ENCODE data around the gene DAPK2.

DNA sequence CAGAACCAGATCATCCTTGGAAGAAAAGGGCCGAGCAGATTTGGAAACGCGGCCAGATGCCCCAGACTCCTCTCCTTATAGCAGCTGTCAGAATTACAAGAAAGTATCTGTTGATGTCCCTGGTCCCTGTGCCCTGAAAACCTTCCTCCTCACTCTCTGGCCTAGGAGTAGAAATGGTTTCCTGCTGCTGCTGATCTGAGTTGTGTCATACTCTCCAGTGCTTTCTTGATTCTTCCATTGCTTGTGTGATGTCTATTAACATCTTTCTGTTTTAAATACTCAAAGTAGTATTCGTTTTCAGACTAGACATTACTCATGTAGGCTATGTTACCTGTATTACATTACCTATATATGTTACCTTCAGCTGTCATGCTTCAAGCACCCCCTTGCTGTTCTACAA is 185.7 kb downstream of the DAPK2 start:
- TF ChIP-seq, protein P1, sequence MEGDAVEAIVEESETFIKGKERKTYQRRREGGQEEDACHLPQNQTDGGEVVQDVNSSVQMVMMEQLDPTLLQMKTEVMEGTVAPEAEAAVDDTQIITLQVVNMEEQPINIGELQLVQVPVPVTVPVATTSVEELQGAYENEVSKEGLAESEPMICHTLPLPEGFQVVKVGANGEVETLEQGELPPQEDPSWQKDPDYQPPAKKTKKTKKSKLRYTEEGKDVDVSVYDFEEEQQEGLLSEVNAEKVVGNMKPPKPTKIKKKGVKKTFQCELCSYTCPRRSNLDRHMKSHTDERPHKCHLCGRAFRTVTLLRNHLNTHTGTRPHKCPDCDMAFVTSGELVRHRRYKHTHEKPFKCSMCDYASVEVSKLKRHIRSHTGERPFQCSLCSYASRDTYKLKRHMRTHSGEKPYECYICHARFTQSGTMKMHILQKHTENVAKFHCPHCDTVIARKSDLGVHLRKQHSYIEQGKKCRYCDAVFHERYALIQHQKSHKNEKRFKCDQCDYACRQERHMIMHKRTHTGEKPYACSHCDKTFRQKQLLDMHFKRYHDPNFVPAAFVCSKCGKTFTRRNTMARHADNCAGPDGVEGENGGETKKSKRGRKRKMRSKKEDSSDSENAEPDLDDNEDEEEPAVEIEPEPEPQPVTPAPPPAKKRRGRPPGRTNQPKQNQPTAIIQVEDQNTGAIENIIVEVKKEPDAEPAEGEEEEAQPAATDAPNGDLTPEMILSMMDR (conservative IDR thresholded peaks at IDR 0.05; ENCODE audit: low read depth, low read length) = no peak
- TF ChIP-seq RFX5 (IDR thresholded peaks at IDR 0.05; ENCODE audit: low read depth, low read length) (no peak), POLR2A (IDR thresholded peaks at IDR 0.05; ENCODE audit: low read depth, low read length) (no peak), RCOR1 (IDR thresholded peaks at IDR 0.05; ENCODE audit: insufficient replicate concordance, low read length) (no peak), MAFK (IDR thresholded peaks at IDR 0.05; ENCODE audit: low read depth, low read length) (no peak), MXI1 (IDR thresholded peaks at IDR 0.05; ENCODE audit: borderline replicate concordance, low read depth, low read length) (no peak), NFE2L2 (IDR thresholded peaks at IDR 0.05; ENCODE audit: low read depth, low read length) (no peak), MAZ (IDR thresholded peaks at IDR 0.05; ENCODE audit: borderline replicate concordance, low read depth, low read length) (no peak), SMC3 (IDR thresholded peaks at IDR 0.05; ENCODE audit: low read depth, low read length) (no peak), BHLHE40 (IDR thresholded peaks at IDR 0.05; ENCODE audit: low read depth, low read length) (no peak)
- TF ChIP-seq, protein P2, sequence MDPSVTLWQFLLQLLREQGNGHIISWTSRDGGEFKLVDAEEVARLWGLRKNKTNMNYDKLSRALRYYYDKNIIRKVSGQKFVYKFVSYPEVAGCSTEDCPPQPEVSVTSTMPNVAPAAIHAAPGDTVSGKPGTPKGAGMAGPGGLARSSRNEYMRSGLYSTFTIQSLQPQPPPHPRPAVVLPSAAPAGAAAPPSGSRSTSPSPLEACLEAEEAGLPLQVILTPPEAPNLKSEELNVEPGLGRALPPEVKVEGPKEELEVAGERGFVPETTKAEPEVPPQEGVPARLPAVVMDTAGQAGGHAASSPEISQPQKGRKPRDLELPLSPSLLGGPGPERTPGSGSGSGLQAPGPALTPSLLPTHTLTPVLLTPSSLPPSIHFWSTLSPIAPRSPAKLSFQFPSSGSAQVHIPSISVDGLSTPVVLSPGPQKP (IDR thresholded peaks at IDR 0.05; ENCODE audit: borderline replicate concordance, low read depth, low read length) = no peak
- TF ChIP-seq, protein P3, sequence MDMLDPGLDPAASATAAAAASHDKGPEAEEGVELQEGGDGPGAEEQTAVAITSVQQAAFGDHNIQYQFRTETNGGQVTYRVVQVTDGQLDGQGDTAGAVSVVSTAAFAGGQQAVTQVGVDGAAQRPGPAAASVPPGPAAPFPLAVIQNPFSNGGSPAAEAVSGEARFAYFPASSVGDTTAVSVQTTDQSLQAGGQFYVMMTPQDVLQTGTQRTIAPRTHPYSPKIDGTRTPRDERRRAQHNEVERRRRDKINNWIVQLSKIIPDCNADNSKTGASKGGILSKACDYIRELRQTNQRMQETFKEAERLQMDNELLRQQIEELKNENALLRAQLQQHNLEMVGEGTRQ (IDR thresholded peaks at IDR 0.05; ENCODE audit: low read depth, low read length) = no peak
